HPDE6-E6E7 (cell line): ENCODE measurements around the gene PCDH18.
"Not testable (repeated sequence)": the region's sequence is repeated elsewhere in the genome, so short reads cannot be mapped to it uniquely, and the experiment has no call there.

ENCODE experiments used
- DNase-seq: peaks from one replicate; pipeline ENCODE4 v3.0.0; 2011; ENCODE audit warnings: missing footprints; ENCODE audit errors: extremely low spot score

The PCDH18 gene

GRCh38 chr4:137531986-137532868 lies at the start of gene PCDH18:
PCDH18 (minus strand) TSS chr4:137532494; CDS start chr4:137532088, 406 bp downstream.
- peak; percentile 62 for DNase-seq

- DNase-seq = no peak
Observed at GRCh38 chr4:137576446-137576845, 44.2 kb upstream of the PCDH18 start.

GRCh38 chr4:137572647-137573046 lies 40.4 kb upstream of the PCDH18 start:
- DNase-seq = no peak

GRCh38 chr4:137572163-137572562 lies 39.9 kb upstream of the PCDH18 start:
- no peak for DNase-seq

GRCh38 chr4:137559801-137560200 lies 27.5 kb upstream of the PCDH18 start:
- DNase-seq = no peak

GRCh38 chr4:137558951-137559350 lies 26.7 kb upstream of the PCDH18 start:
- peak; percentile 4 for DNase-seq

GRCh38 chr4:137545461-137545861 lies 13.2 kb upstream of the PCDH18 start:
- no peak for DNase-seq

- no peak for DNase-seq
Observed at GRCh38 chr4:137543648-137544047, 11.4 kb upstream of the PCDH18 start.

GRCh38 chr4:137543198-137543597 lies 10.9 kb upstream of the PCDH18 start:
- DNase-seq = no peak

GRCh38 chr4:137541876-137542646 lies 9.8 kb upstream of the PCDH18 start:
- no peak for DNase-seq

GRCh38 chr4:137541181-137541580 lies 8.9 kb upstream of the PCDH18 start:
- DNase-seq = no peak

- no peak for DNase-seq
Observed at GRCh38 chr4:137540356-137540755, 8.1 kb upstream of the PCDH18 start.

GRCh38 chr4:137538526-137538925 lies 6.2 kb upstream of the PCDH18 start:
- DNase-seq = no peak

GRCh38 chr4:137537807-137538206 lies 5.5 kb upstream of the PCDH18 start:
- DNase-seq = not testable (repeated sequence)

GRCh38 chr4:137536789-137537561 lies 4.7 kb upstream of the PCDH18 start:
- DNase-seq = no peak

GRCh38 chr4:137535718-137536117 lies 3.4 kb upstream of the PCDH18 start:
- DNase-seq = no peak

GRCh38 chr4:137534516-137534915 lies 2.2 kb upstream of the PCDH18 start:
- no peak for DNase-seq

- no peak for DNase-seq
Observed at GRCh38 chr4:137533855-137534254, 1.6 kb upstream of the PCDH18 start.

- no peak for DNase-seq
Observed at GRCh38 chr4:137532869-137533236, 559 bp upstream of the PCDH18 start.

- no peak for DNase-seq
Observed at GRCh38 chr4:137531168-137531985, 917 bp downstream of the PCDH18 start.

- no peak for DNase-seq
Observed at GRCh38 chr4:137530176-137530575, 2.1 kb downstream of the PCDH18 start.
